Activated CD4-positive, alpha-beta memory T cell treated with anti-CD3 and anti-CD28 coated beads, Interleukin-2, amount 10 ng/mL, durations not matched to agents 7 days and 5 days (primary cell): ENCODE measurements around the gene IGSF6. TPM values are rescaled to one million over a fixed set of nuclear protein-coding genes. Genes with fewer than 3 reads are reported as not detected.

Experiments used
- CTCF ChIA-PET: fragments of 350-600 bp; sonication (Branson Sonifier 250); formaldehyde crosslinking; loops from one replicate; lab custom pipeline; 2021; ENCODE audit warnings: antibody characterized with exemption, inconsistent platforms; lab: Charles Lee
- POLR2A ChIA-PET: fragments of 350-600 bp; sonication (Branson Sonifier 250); formaldehyde crosslinking; loops from one replicate; lab custom pipeline; 2021; ENCODE audit warnings: antibody characterized with exemption; lab: Charles Lee
- DNase-seq: peaks from one replicate; pipeline ENCODE4 v3.0.0-alpha.2; 2020
- H3K27ac Mint-ChIP-seq: one replicate; pipeline ENCODE4 v1.8.0; 2021; ENCODE audit warnings: mild to moderate bottlenecking, mixed read lengths
- H3K27me3 Mint-ChIP-seq: one replicate; pipeline ENCODE4 v1.8.0; 2021; ENCODE audit warnings: mixed read lengths
- H3K36me3 Mint-ChIP-seq: one replicate; pipeline ENCODE4 v1.8.0; 2021; ENCODE audit warnings: low read depth, mixed read lengths
- H3K4me1 Mint-ChIP-seq: one replicate; pipeline ENCODE4 v1.8.0; 2021; ENCODE audit warnings: mixed read lengths
- H3K4me3 Mint-ChIP-seq: one replicate; pipeline ENCODE4 v1.8.0; 2021; ENCODE audit warnings: mild to moderate bottlenecking, mixed read lengths
- H3K9me3 Mint-ChIP-seq: one replicate; pipeline ENCODE4 v1.8.0; 2021; ENCODE audit warnings: mixed read lengths
- total RNA-seq, 2 experiments: library from RNA; stranded (reverse); gene quantifications; one replicate each; pipeline ENCODE4 v1.2.3, GENCODE V29; 2021

The IGSF6 gene
- total RNA-seq, 2 experiments from 2014 or later, result 0.15 TPM

- Mint-ChIP-seq H3K4me3 (no peak overlapping the region), H3K4me1 (peaks cover 5% of the 10 kb centered on the region), H3K27me3 (peaks cover 19% of the 10 kb centered on the region), H3K9me3 (no peaks in the 10 kb centered on the region), H3K27ac (no peak overlapping the region), H3K36me3 (no peaks in the 10 kb centered on the region)
- ChIA-PET POLR2A (no interaction called here), CTCF (interaction anchor here (0.6 to 2.7 kb wide), 3 partner anchors 10 to 41 kb away, joined by 3 to 14 read pairs (median 4); no protein-coding TSS in a partner anchor)
- no peak for DNase-seq
Observed at GRCh38 chr16:21667575-21667974, 15.2 kb upstream of the IGSF6 start.

GRCh38 chr16:21666772-21667171, 14.4 kb upstream of the IGSF6 start:
- no peak for DNase-seq
- H3K4me1 Mint-ChIP-seq, result peaks cover 6% of the 10 kb centered on the region
- POLR2A ChIA-PET, result no interaction called here

GRCh38 chr16:21664801-21665492, 12.5 kb upstream of the IGSF6 start:
- Mint-ChIP-seq H3K27ac (no peak overlapping the region), H3K4me1 (peaks cover 17% of the 10 kb centered on the region), H3K36me3 (no peaks in the 10 kb centered on the region), H3K4me3 (no peak overlapping the region), H3K9me3 (no peaks in the 10 kb centered on the region), H3K27me3 (peaks cover 10% of the 10 kb centered on the region)
- DNase-seq, result no peak
- POLR2A ChIA-PET, result no interaction called here
- CTCF ChIA-PET, result interaction anchor here (2.7 kb wide), 1 partner anchor 8 kb away, joined by 14 read pairs; no protein-coding TSS in a partner anchor

More at GRCh38 chr16:21666772-21667171, 14.4 kb upstream of the IGSF6 start:
- CTCF ChIA-PET, result interaction anchor here (2.7 kb wide), 1 partner anchor 9 kb away, joined by 14 read pairs; no protein-coding TSS in a partner anchor
- Mint-ChIP-seq H3K36me3 (no peaks in the 10 kb centered on the region), H3K9me3 (no peaks in the 10 kb centered on the region), H3K27ac (no peak overlapping the region), H3K4me3 (no peak overlapping the region), H3K27me3 (peaks cover 19% of the 10 kb centered on the region)

- no peak within 1 kb of the TSS for H3K4me3 Mint-ChIP-seq
- H3K4me1 Mint-ChIP-seq, result peaks cover 17% of the 10 kb centered on the region
- DNase-seq, result no peak
- POLR2A ChIA-PET, result no interaction called here
- H3K27ac Mint-ChIP-seq, result no peak within 1 kb of the TSS
- no peaks in the 10 kb centered on the region for H3K9me3 Mint-ChIP-seq
- no peaks in the 10 kb centered on the region for H3K36me3 Mint-ChIP-seq
- CTCF ChIA-PET, result interaction anchor here (1.2 kb wide), 1 partner anchor 44 kb away, joined by 6 read pairs; no protein-coding TSS in a partner anchor
- H3K27me3 Mint-ChIP-seq, result peaks cover 10% of the 10 kb centered on the region
Observed at GRCh38 chr16:21663889-21664647, 11.7 kb upstream of the IGSF6 start, which contains the start of gene OTOA. TSS of gene OTOA (plus strand) at chr16:21663968. CDS start at chr16:21678515, 14,547 bp downstream.

- no peak for DNase-seq
- Mint-ChIP-seq H3K36me3 (peaks cover 16% of the 10 kb centered on the region), H3K27me3 (peaks cover 5% of the 10 kb centered on the region), H3K9me3 (no peaks in the 10 kb centered on the region), H3K4me1 (peaks cover 46% of the 10 kb centered on the region), H3K27ac (no peak overlapping the region), H3K4me3 (no peak overlapping the region)
- ChIA-PET POLR2A (interaction anchor here (1.2 kb wide), 1 partner anchor 14 kb away, joined by 3 read pairs; no protein-coding TSS in a partner anchor), CTCF (interaction anchor here (4.7 kb wide), 1 partner anchor 50 kb away, joined by 80 read pairs; no protein-coding TSS in a partner anchor)
Observed at GRCh38 chr16:21659124-21659523, 6.7 kb upstream of the IGSF6 start.

- H3K36me3 Mint-ChIP-seq, result peaks cover 16% of the 10 kb centered on the region
- H3K27ac Mint-ChIP-seq, result no peak overlapping the region
- H3K4me1 Mint-ChIP-seq, result peaks cover 45% of the 10 kb centered on the region
- ChIA-PET CTCF (interaction anchor here (0.6 to 4.7 kb wide), 32 partner anchors 9 to 420 kb away, joined by 3 to 80 read pairs (median 4); no protein-coding TSS in a partner anchor), POLR2A (interaction anchor here (1.3 to 1.9 kb wide), 3 partner anchors 9 to 46 kb away, joined by 4 to 13 read pairs (median 12); no protein-coding TSS in a partner anchor)
- no peaks in the 10 kb centered on the region for H3K9me3 Mint-ChIP-seq
- peak; percentile 34 for DNase-seq
- no peak overlapping the region for H3K4me3 Mint-ChIP-seq
- H3K27me3 Mint-ChIP-seq, result no peaks in the 10 kb centered on the region
Observed at GRCh38 chr16:21656795-21657768, 4.7 kb upstream of the IGSF6 start.

- Mint-ChIP-seq H3K9me3 (no peaks in the 10 kb centered on the region), H3K27me3 (no peaks in the 10 kb centered on the region), H3K4me3 (no peak overlapping the region), H3K4me1 (peaks cover 36% of the 10 kb centered on the region), H3K36me3 (peaks cover 16% of the 10 kb centered on the region), H3K27ac (no peak overlapping the region)
- POLR2A ChIA-PET, result no interaction called here
- DNase-seq, result no peak
- CTCF ChIA-PET, result interaction anchor here (1.7 kb wide), 1 partner anchor 10 kb away, joined by 4 read pairs; no protein-coding TSS in a partner anchor
Observed at GRCh38 chr16:21654881-21655280, 2.5 kb upstream of the IGSF6 start.

GRCh38 chr16:21654466-21654865, 2.1 kb upstream of the IGSF6 start:
- H3K36me3 Mint-ChIP-seq, result peaks cover 16% of the 10 kb centered on the region
- POLR2A ChIA-PET, result no interaction called here
- CTCF ChIA-PET, result interaction anchor here (0.7 to 1.7 kb wide), 2 partner anchors 9 to 377 kb away, joined by 3 to 4 read pairs; no protein-coding TSS in a partner anchor
- no peak for DNase-seq
- H3K9me3 Mint-ChIP-seq, result no peaks in the 10 kb centered on the region
- H3K4me1 Mint-ChIP-seq, result peaks cover 36% of the 10 kb centered on the region
- H3K27ac Mint-ChIP-seq, result no peak overlapping the region
- H3K4me3 Mint-ChIP-seq, result no peak overlapping the region
- H3K27me3 Mint-ChIP-seq, result no peaks in the 10 kb centered on the region

GRCh38 chr16:21653571-21653970, 1.2 kb upstream of the IGSF6 start:
- no peak overlapping the region for H3K4me3 Mint-ChIP-seq
- CTCF ChIA-PET, result no interaction called here
- no peak overlapping the region for H3K27ac Mint-ChIP-seq
- POLR2A ChIA-PET, result no interaction called here
- H3K27me3 Mint-ChIP-seq, result no peaks in the 10 kb centered on the region
- no peak for DNase-seq
- H3K9me3 Mint-ChIP-seq, result no peaks in the 10 kb centered on the region
- H3K36me3 Mint-ChIP-seq, result peaks cover 16% of the 10 kb centered on the region
- peaks cover 39% of the 10 kb centered on the region for H3K4me1 Mint-ChIP-seq

- ChIA-PET CTCF (interaction anchor here (0.8 to 1.2 kb wide), 2 partner anchors 13 to 58 kb away, joined by 3 to 4 read pairs; no protein-coding TSS in a partner anchor), POLR2A (no interaction called here)
- Mint-ChIP-seq H3K4me1 (peaks cover 40% of the 10 kb centered on the region), H3K9me3 (no peaks in the 10 kb centered on the region), H3K27ac (no peak overlapping the region), H3K36me3 (peaks cover 21% of the 10 kb centered on the region), H3K4me3 (no peak overlapping the region), H3K27me3 (no peaks in the 10 kb centered on the region)
- no peak for DNase-seq
Observed at GRCh38 chr16:21651515-21651914, 893 bp downstream of the IGSF6 start.

GRCh38 chr16:21650521-21650920, 1.9 kb downstream of the IGSF6 start:
- peaks cover 43% of the 10 kb centered on the region for H3K4me1 Mint-ChIP-seq

More at GRCh38 chr16:21650521-21650920, 1.9 kb downstream of the IGSF6 start:
- Mint-ChIP-seq H3K27me3 (no peaks in the 10 kb centered on the region), H3K9me3 (no peaks in the 10 kb centered on the region), H3K27ac (no peak overlapping the region), H3K4me3 (no peak overlapping the region), H3K36me3 (peaks cover 16% of the 10 kb centered on the region)
- CTCF ChIA-PET, result interaction anchor here (0.7 kb wide), 1 partner anchor 1784 kb away, joined by 3 read pairs; no protein-coding TSS in a partner anchor
- no peak for DNase-seq
- POLR2A ChIA-PET, result no interaction called here
